ENCODE measurements around the gene CHAT.

The CHAT gene

GRCh38 chr10:49710966-49711365 is 97.1 kb downstream of the CHAT start:
- H2BK5ac ChIP-seq (ENCODE audit: low read length) = no peak overlapping the region
- H3K9ac ChIP-seq (ENCODE audit: low read depth, low read length, poor library complexity) = no peak overlapping the region
- H4K8ac ChIP-seq (ENCODE audit: low read depth, low read length) = no peak overlapping the region
- peak overlapping the region; percentile 64 for H2AFZ ChIP-seq (ENCODE audit: low read length)
- peaks cover 3 to 4% of the 10 kb centered on the region in 2 donors for H3K4me1 ChIP-seq (ENCODE audit: control insufficient read depth in 2 of 2, insufficient read depth in 1 of 2, low read depth in 1 of 2, low read length in 2 of 2)
- H3K79me1 ChIP-seq (ENCODE audit: low read depth, low read length) = no peaks in the 10 kb centered on the region
- no peak overlapping the region for H3K4ac ChIP-seq (ENCODE audit: low read length)
- no peak overlapping the region for H3K14ac ChIP-seq (ENCODE audit: low read length)
- no peak overlapping the region for H3K4me3 ChIP-seq (ENCODE audit: low read length in 2 of 2)
- no peak overlapping the region for H2BK120ac ChIP-seq (ENCODE audit: low read depth, low read length)
- H3K27me3 ChIP-seq (ENCODE audit: control insufficient read depth in 3 of 3, insufficient read depth in 3 of 3, low read depth in 1 of 3, low read length in 3 of 3) = peaks cover 0 to 30% (median 0%) of the 10 kb centered on the region in 3 experiments
- no peak overlapping the region for H4K91ac ChIP-seq (ENCODE audit: low read depth, low read length, poor library complexity)
- no peak overlapping the region for H2BK15ac ChIP-seq (ENCODE audit: low read length)
- H3K27ac ChIP-seq (replicated peaks; ENCODE audit: low read length) = no peak overlapping the region
- no peak overlapping the region for H2AK5ac ChIP-seq (ENCODE audit: low read depth, low read length)
- no peak overlapping the region for H3K4me2 ChIP-seq (ENCODE audit: insufficient read depth, low read length, poor library complexity, severe bottlenecking)
- H3K23ac ChIP-seq (ENCODE audit: low read depth, low read length, poor library complexity) = no peak overlapping the region
- H3K9me3 ChIP-seq (replicated peaks in 1 of 2; ENCODE audit: control insufficient read depth in 2 of 2, insufficient read depth in 1 of 2, low read depth in 1 of 2, low read length in 2 of 2) = no peaks in the 10 kb centered on the region
- DNase-seq (ENCODE audit: low spot score) = no peak
- no peak overlapping the region for H2BK12ac ChIP-seq (ENCODE audit: low read length)
- H3K36me3 ChIP-seq (replicated peaks in 1 of 2; ENCODE audit: control insufficient read depth in 2 of 2, insufficient read depth in 2 of 2, low read length in 2 of 2) = no peaks in the 10 kb centered on the region
- no CpG with 5 or more reads among the region's 6 CpGs for whole genome bisulfite sequencing, 2 donors (ENCODE audit: extremely low coverage in 2 of 2, insufficient read length in 2 of 2, insufficient replicate concordance in 1 of 2)
- H3K18ac ChIP-seq (ENCODE audit: low read length) = no peak overlapping the region

GRCh38 chr10:49711481-49711880 is 97.6 kb downstream of the CHAT start:
- no peak overlapping the region for H3K23ac ChIP-seq (ENCODE audit: low read depth, low read length, poor library complexity)
- no peak overlapping the region for H3K4ac ChIP-seq (ENCODE audit: low read length)
- no peak overlapping the region for H2BK12ac ChIP-seq (ENCODE audit: low read length)
- H3K4me3 ChIP-seq (ENCODE audit: low read length in 2 of 2) = no peak overlapping the region
- H3K36me3 ChIP-seq (replicated peaks in 1 of 2; ENCODE audit: control insufficient read depth in 2 of 2, insufficient read depth in 2 of 2, low read length in 2 of 2) = no peaks in the 10 kb centered on the region
- no peak overlapping the region for H4K8ac ChIP-seq (ENCODE audit: low read depth, low read length)
- H3K14ac ChIP-seq (ENCODE audit: low read length) = no peak overlapping the region
- no CpG with 5 or more reads among the region's 8 CpGs for WGBS, 2 donors (ENCODE audit: extremely low coverage in 2 of 2, insufficient read length in 2 of 2, insufficient replicate concordance in 1 of 2)
- no peak overlapping the region for H3K9ac ChIP-seq (ENCODE audit: low read depth, low read length, poor library complexity)
- DNase-seq (ENCODE audit: low spot score) = no peak
- no peak overlapping the region for H3K27ac ChIP-seq (replicated peaks; ENCODE audit: low read length)
- no peak overlapping the region for H3K18ac ChIP-seq (ENCODE audit: low read length)
- H3K27me3 ChIP-seq (ENCODE audit: control insufficient read depth in 3 of 3, insufficient read depth in 3 of 3, low read depth in 1 of 3, low read length in 3 of 3) = peaks cover 0 to 30% (median 0%) of the 10 kb centered on the region in 3 experiments
- H2BK5ac ChIP-seq (ENCODE audit: low read length) = no peak overlapping the region
- H2AK5ac ChIP-seq (ENCODE audit: low read depth, low read length) = no peak overlapping the region
- peaks cover 3 to 4% of the 10 kb centered on the region in 2 donors for H3K4me1 ChIP-seq (ENCODE audit: control insufficient read depth in 2 of 2, insufficient read depth in 1 of 2, low read depth in 1 of 2, low read length in 2 of 2)
- H3K79me1 ChIP-seq (ENCODE audit: low read depth, low read length) = no peaks in the 10 kb centered on the region
- no peaks in the 10 kb centered on the region for H3K9me3 ChIP-seq (replicated peaks in 1 of 2; ENCODE audit: control insufficient read depth in 2 of 2, insufficient read depth in 1 of 2, low read depth in 1 of 2, low read length in 2 of 2)
- peak overlapping the region; percentile 60 for H2AFZ ChIP-seq (ENCODE audit: low read length)
- H2BK120ac ChIP-seq (ENCODE audit: low read depth, low read length) = no peak overlapping the region
- H2BK15ac ChIP-seq (ENCODE audit: low read length) = no peak overlapping the region
- H4K91ac ChIP-seq (ENCODE audit: low read depth, low read length, poor library complexity) = no peak overlapping the region
- no peak overlapping the region for H3K4me2 ChIP-seq (ENCODE audit: insufficient read depth, low read length, poor library complexity, severe bottlenecking)

DNA sequence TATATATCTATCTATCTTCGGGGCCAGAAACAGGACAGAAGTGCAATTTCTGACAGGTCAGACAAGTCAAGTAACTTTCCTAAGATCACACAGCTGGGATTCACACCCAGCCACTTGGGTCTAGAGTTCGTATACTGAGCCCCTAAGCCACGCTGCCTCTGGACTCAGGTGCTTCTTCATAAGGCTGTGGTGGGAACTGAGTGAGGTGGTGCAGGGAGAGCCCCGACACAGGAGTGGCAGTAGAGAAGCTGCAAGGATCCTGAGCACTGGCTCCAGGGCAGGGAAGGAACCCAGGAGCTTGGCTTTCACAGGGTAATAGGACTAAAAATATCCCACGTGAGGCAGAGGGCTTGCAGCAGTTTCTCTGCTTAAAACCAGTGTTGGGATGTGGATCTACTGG is 99.4 kb downstream of the CHAT start:
- H2BK120ac ChIP-seq (ENCODE audit: low read depth, low read length) = no peak overlapping the region
- peaks cover 3 to 4% of the 10 kb centered on the region in 2 donors for H3K4me1 ChIP-seq (ENCODE audit: control insufficient read depth in 2 of 2, insufficient read depth in 1 of 2, low read depth in 1 of 2, low read length in 2 of 2)
- H3K79me1 ChIP-seq (ENCODE audit: low read depth, low read length) = no peaks in the 10 kb centered on the region
- H2AFZ ChIP-seq (ENCODE audit: low read length) = no peak overlapping the region
- H4K8ac ChIP-seq (ENCODE audit: low read depth, low read length) = no peak overlapping the region
- no peak overlapping the region for H3K14ac ChIP-seq (ENCODE audit: low read length)
- no peak overlapping the region for H2AK5ac ChIP-seq (ENCODE audit: low read depth, low read length)
- H3K27ac ChIP-seq (replicated peaks; ENCODE audit: low read length) = no peak overlapping the region
- no peak overlapping the region for H2BK15ac ChIP-seq (ENCODE audit: low read length)
- no peak for DNase-seq (ENCODE audit: low spot score)
- H3K9me3 ChIP-seq (replicated peaks in 1 of 2; ENCODE audit: control insufficient read depth in 2 of 2, insufficient read depth in 1 of 2, low read depth in 1 of 2, low read length in 2 of 2) = no peaks in the 10 kb centered on the region
- H2BK5ac ChIP-seq (ENCODE audit: low read length) = no peak overlapping the region
- WGBS, 2 donors (ENCODE audit: extremely low coverage in 2 of 2, insufficient read length in 2 of 2, insufficient replicate concordance in 1 of 2) = no CpG with 5 or more reads among the region's 5 CpGs
- H3K4ac ChIP-seq (ENCODE audit: low read length) = no peak overlapping the region
- H3K27me3 ChIP-seq (ENCODE audit: control insufficient read depth in 3 of 3, insufficient read depth in 3 of 3, low read depth in 1 of 3, low read length in 3 of 3) = peaks cover 0 to 16% (median 0%) of the 10 kb centered on the region in 3 experiments
- no peak overlapping the region for H3K4me2 ChIP-seq (ENCODE audit: insufficient read depth, low read length, poor library complexity, severe bottlenecking)
- no peaks in the 10 kb centered on the region for H3K36me3 ChIP-seq (replicated peaks in 1 of 2; ENCODE audit: control insufficient read depth in 2 of 2, insufficient read depth in 2 of 2, low read length in 2 of 2)
- no peak overlapping the region for H4K91ac ChIP-seq (ENCODE audit: low read depth, low read length, poor library complexity)
- H3K9ac ChIP-seq (ENCODE audit: low read depth, low read length, poor library complexity) = no peak overlapping the region
- H3K23ac ChIP-seq (ENCODE audit: low read depth, low read length, poor library complexity) = no peak overlapping the region
- H3K4me3 ChIP-seq (ENCODE audit: low read length in 2 of 2) = no peak overlapping the region
- no peak overlapping the region for H2BK12ac ChIP-seq (ENCODE audit: low read length)
- no peak overlapping the region for H3K18ac ChIP-seq (ENCODE audit: low read length)
